Measurements from ENCODE around the gene POM121.
"Not testable (repeated sequence)": the region's sequence is repeated elsewhere in the genome, so short reads cannot be mapped to it uniquely, and the experiment has no call there.

The POM121 gene

DNA sequence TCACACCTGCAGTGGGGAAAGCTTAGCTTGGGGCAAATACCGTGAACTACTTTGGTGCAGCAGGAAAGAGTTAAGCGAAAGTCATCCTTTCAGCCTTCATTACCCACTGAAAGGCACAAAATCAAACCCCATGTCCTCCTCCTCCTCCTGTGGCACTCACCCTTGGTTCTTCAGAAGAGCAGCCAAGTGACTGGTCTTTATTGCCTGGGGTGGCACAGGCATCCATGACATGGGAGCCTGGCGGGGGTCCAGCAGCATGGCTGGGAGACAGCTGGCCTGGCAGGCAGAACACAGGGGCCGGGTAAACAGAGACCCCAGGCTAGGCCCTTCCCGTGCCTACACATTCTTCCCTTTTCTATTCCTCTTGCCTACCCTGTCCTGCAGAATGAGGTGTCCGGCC is 24.8 kb downstream of the POM121 start:
- not testable (repeated sequence) for DNase-seq (ENCODE audit: low spot score)

DNA sequence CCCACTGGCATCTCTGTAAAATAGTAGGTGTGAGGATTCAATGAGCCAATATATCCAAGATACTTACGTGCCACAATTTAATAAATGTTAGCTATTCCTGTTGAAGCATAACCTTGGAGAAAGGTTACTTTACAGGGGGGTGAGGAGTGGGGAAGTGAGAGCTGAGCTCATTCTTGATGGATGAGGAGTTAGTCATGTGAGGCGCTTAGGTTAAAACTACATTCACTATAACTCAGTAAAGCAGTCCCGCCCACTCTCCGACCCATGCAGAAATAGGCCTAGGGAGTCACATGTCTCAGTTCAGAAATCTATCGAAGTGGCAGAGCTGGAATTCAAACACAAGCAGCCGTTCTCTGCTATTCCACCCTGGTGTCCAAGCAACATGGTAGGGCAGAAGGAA is 25.5 kb downstream of the POM121 start:
- DNase-seq (ENCODE audit: low spot score): not testable (repeated sequence)

DNA sequence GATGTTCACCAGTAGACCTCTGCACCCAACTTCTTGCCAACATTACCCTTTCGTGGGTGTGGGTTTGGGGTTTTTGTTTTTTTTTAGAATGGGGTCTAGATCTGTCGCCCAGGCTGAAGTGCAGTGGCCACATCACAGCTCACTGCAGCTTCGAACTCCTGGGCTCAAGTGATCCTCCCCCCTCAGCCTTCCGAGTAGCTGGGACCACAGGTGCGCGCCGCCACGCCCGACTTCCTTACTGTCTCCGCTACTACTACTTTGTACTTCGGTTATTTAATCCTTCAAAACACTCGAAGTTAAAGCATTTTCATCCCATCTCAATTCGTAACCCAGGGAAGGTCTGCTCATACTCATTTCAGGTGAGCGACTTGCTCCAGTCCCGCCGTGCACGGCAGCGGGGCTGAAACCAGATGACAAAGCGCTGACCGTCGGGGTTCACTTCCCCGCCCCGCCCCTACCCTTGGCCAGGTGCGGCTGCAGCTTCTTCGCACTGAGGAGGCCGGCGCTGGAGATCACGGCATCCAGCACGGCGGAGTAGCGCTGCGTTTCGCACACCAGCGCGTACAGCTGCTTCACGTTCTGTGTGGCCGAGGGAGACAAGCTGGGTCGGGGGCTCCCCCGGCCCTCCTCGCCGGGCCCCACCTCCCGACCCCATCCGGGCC is 29.1 kb downstream of the POM121 start:
- not testable (repeated sequence) for DNase-seq (ENCODE audit: low spot score)

- not testable (repeated sequence) for DNase-seq (ENCODE audit: low spot score)
These were observed 29.8 kb downstream of the POM121 start for GRCh38 chr7:72954563-72955198.

GRCh38 chr7:72960029-72960428 is 35.1 kb downstream of the POM121 start:
- not testable (repeated sequence) for DNase-seq (ENCODE audit: low spot score)

GRCh38 chr7:72960626-72961345 is 35.9 kb downstream of the POM121 start:
- DNase-seq (ENCODE audit: low spot score): not testable (repeated sequence)

- DNase-seq (ENCODE audit: low spot score): not testable (repeated sequence)
These were observed 36.4 kb downstream of the POM121 start for GRCh38 chr7:72961346-72961650.

GRCh38 chr7:72963056-72963455 is 38.2 kb downstream of the POM121 start:
- not testable (repeated sequence) for DNase-seq (ENCODE audit: low spot score)

GRCh38 chr7:72965186-72965975 is 40.5 kb downstream of the POM121 start:
- not testable (repeated sequence) for DNase-seq (ENCODE audit: low spot score)

DNA sequence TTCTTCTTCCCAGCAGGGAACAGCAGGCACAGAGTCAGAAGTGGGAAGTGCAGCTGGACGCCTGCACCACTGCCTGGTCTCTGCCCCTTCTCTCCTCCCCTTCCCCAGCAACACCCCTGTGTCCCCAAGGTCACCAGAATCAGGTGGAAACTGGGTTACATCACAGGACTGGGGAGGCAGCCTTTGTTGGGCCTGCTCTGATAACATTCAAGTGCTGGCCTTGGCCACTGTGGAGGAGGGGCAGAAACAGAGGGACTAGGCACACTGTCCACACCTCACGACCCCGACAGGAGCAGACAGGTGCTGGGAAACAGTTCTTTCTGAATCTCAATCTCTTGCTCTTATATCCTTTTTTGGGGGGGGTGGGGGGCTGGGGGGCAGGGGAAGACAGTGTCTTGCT is 42.0 kb downstream of the POM121 start:
- not testable (repeated sequence) for DNase-seq (ENCODE audit: low spot score)

GRCh38 chr7:72968980-72969516 is 44.2 kb downstream of the POM121 start, which contains the start of gene TRIM74:
TSS of gene TRIM74 (minus strand) at chr7:72969466. CDS start at chr7:72966157, 3,309 bp downstream.
- not testable (repeated sequence) for DNase-seq (ENCODE audit: low spot score)

- DNase-seq (ENCODE audit: low spot score): not testable (repeated sequence)
These were observed 44.8 kb downstream of the POM121 start for GRCh38 chr7:72969688-72970087.

DNA sequence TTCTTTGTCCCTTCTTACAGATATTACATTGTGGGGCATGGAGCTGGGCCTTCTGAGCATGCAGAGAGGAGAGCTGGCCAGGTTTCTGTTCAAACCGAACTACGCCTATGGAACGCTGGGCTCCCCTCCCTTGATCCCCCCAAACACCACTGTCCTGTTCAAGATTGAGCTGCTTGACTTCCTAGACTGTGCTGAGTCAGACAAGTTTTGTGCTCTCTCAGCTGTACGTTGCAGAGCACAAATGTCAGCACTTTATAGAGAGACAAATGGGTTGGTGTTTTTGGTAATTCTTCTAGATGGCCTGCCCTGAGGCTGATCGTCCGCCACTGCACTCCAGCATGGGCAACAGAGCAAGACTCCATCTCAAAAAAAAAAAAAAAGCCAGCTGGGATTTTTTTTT is 46.6 kb downstream of the POM121 start:
- DNase-seq (ENCODE audit: low spot score): not testable (repeated sequence)

- not testable (repeated sequence) for DNase-seq (ENCODE audit: low spot score)
These were observed 49.9 kb downstream of the POM121 start for GRCh38 chr7:72974781-72975180.

DNA sequence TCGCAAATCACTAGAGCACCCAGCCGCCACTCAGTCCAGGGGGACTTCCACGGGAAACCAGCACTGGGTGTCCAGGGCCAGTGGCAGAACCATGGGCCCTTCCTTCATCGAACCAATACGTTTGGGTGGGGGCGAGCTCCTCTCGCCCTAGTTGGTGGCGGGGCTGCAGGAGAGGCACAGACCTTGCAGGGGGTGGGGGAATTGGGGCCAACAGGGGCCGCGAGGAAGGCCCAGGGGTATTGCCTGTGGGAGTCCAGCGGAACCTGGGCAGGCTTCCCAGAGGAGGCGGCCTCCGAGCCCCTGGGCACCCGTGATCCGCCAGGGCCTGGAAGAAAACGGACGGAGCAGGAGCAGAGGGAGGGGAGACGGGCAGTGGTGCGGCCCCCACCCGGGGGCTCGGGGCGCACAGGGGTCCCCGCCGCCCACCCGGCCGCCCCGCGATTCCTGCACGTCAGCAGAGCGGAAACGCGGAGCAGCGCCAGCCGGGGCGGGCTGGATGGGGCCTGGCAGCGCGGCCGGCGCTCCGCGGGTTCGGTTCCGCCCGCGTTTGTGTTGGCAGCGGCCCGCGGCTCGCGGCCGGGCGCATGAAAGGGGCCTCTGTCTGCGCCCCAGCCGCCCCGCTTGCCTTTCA is 50.9 kb downstream of the POM121 start:
- not testable (repeated sequence) for DNase-seq (ENCODE audit: low spot score)

DNA sequence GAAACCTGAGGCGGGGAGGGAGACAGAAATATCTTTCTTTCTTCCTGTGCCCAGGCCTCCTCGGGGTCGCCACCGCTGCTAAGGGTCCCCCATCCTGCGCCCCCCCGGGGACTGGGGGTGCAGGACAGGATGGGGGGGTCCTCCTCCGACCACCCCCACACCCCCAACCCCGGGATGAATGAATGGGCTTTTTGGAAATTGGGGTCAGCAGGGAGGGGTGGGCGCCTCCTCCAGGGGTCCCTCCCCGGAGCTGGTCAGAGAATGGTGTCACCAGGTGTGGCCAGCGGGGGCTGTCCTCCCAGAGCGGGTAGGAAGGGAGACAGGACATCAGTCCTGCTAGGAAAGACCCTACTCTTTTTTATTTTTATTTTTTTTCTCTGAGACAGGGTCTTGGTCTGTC is 51.5 kb downstream of the POM121 start:
- not testable (repeated sequence) for DNase-seq (ENCODE audit: low spot score)

GRCh38 chr7:72980382-72980781 is 55.5 kb downstream of the POM121 start:
- DNase-seq (ENCODE audit: low spot score): not testable (repeated sequence)

DNA sequence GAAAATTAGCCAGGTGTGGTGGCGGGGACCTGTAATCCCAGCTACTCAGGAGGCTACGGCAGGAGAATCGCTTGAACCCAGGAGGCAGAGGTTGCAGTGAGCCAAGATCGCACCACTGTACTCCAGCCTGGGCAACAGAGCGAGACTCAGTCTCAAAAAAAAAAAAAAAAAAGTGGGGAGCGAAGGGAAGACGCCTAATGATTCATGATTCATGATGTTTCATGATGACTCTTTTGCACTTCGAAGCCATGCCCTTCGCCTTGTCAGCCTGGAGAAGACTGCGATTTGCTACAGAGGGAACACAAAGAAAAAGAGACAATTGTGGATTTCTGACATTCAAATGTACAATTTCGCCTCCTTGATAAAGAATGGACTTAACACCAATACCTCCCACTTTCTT is 57.2 kb downstream of the POM121 start:
- DNase-seq (ENCODE audit: low spot score): not testable (repeated sequence)

DNA sequence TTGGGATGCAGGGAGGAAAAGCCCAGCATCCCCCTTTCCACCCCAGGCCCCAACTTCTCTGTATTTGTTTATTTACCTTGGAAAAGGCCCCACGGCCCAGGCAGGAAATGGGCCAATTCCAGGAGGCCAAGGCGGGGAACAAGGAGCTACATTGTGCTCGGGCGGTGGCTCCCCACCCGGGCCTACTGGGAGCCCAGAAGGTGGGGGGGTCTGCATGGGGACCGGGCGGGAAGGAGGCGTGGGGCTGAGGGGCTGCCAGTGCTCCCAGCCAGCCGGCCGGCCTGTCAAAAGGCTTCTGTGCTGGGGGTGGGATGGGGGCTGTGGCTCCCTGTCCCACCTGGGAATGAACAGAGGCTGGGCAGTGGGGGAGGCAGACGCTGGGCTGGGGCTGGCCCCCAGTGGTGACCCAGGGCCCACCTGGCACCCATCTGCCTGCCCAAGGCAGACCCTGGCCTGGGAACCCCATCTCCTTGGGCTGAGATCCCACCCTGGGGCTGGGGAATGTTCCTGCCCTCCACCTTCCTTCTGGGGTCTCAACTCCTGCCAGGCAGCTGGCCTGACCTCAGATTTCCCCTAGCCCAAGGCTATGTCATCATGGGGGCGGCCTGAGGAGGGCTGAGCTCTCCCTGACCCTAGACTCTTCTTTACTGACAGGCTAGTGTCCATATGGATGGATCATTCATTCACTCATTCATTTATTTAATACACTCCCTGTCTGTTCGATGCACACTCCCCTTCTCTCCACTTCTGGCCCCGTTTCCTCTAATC is 65.4 kb downstream of the POM121 start:
- DNase-seq (ENCODE audit: low spot score): not testable (repeated sequence)

DNA sequence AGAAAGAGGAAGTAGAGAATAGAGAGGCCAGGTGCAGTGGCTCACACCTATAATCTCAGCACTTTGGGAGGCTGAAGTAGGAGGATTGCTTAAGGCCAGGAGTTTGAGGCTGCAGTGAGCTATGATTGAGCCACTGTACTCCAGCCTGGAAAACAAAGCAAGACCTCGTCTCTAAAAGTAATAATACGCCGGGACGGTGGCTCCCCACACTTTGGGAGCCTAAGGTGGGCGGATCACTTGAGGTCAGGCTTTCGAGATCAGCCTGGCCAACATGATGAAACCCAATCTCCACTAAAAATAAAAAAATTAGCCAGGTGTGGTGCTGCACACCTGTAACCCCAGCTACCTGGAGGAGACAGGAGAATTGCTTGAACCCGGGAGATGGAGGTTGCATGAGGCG is 70.6 kb downstream of the POM121 start:
- not testable (repeated sequence) for DNase-seq (ENCODE audit: low spot score)

- DNase-seq (ENCODE audit: low spot score): not testable (repeated sequence)
These were observed 72.6 kb downstream of the POM121 start for GRCh38 chr7:72997447-72997846.
